ENCODE results near the gene KLHDC1. TPM values are rescaled to one million over a fixed set of nuclear protein-coding genes. Genes with fewer than 3 reads are reported as not detected.
"Not testable (repeated sequence)": the region's sequence is repeated elsewhere in the genome, so short reads cannot be mapped to it uniquely, and the experiment has no call there.

Gene KLHDC1
- total RNA-seq, 1 donor from 2014 or later = 0.98 TPM

- Mint-ChIP-seq H3K36me3 (ENCODE audit: unreplicated experiment) (no peaks in the 10 kb centered on the region), H3K27ac (ENCODE audit: unreplicated experiment) (peak within 1 kb of the TSS; percentile 72), H3K9me3 (ENCODE audit: unreplicated experiment) (peaks cover 4% of the 10 kb centered on the region), H3K4me3 (ENCODE audit: unreplicated experiment) (peak within 1 kb of the TSS; percentile 87), H3K27me3 (ENCODE audit: unreplicated experiment) (no peaks in the 10 kb centered on the region), H3K4me1 (ENCODE audit: low read depth, unreplicated experiment) (peaks cover 2% of the 10 kb centered on the region)
- DNase-seq = peak; percentile 82
- TF ChIP-seq, protein P1, sequence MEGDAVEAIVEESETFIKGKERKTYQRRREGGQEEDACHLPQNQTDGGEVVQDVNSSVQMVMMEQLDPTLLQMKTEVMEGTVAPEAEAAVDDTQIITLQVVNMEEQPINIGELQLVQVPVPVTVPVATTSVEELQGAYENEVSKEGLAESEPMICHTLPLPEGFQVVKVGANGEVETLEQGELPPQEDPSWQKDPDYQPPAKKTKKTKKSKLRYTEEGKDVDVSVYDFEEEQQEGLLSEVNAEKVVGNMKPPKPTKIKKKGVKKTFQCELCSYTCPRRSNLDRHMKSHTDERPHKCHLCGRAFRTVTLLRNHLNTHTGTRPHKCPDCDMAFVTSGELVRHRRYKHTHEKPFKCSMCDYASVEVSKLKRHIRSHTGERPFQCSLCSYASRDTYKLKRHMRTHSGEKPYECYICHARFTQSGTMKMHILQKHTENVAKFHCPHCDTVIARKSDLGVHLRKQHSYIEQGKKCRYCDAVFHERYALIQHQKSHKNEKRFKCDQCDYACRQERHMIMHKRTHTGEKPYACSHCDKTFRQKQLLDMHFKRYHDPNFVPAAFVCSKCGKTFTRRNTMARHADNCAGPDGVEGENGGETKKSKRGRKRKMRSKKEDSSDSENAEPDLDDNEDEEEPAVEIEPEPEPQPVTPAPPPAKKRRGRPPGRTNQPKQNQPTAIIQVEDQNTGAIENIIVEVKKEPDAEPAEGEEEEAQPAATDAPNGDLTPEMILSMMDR (IDR thresholded peaks at IDR 0.05; ENCODE audit: partially characterized antibody, unreplicated experiment) = no peak
Observed at GRCh38 chr14:49687942-49688700, 4.8 kb upstream of the KLHDC1 start, which contains the start of gene POLE2. Gene POLE2 (minus strand): TSS chr14:49688214. CDS start chr14:49688203, 11 bp downstream.

DNA sequence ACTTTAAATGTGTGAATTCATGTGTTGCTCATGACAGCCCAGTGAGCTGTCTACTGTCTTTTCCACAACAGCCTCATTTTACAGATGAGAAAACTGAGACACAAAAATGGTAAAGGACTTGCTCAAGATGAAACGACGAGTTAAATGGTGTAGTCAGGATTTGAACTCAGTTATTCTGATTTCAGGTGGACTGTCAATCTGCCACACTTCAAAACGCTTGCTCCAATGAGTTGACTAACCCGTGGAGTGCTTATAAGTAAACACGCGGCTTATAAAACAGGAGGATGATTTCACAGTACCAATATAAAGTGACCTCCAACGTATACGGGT is 4.3 kb upstream of the KLHDC1 start:
- TF ChIP-seq, protein P1 (IDR thresholded peaks at IDR 0.05; ENCODE audit: partially characterized antibody, unreplicated experiment) = no peak
- peak overlapping the region; percentile 72 for H3K27ac Mint-ChIP-seq (ENCODE audit: unreplicated experiment)
- peaks cover 2% of the 10 kb centered on the region for H3K4me1 Mint-ChIP-seq (ENCODE audit: low read depth, unreplicated experiment)
- DNase-seq = no peak
- H3K4me3 Mint-ChIP-seq (ENCODE audit: unreplicated experiment) = peak overlapping the region; percentile 87
- H3K36me3 Mint-ChIP-seq (ENCODE audit: unreplicated experiment) = no peaks in the 10 kb centered on the region
- peaks cover 4% of the 10 kb centered on the region for H3K9me3 Mint-ChIP-seq (ENCODE audit: unreplicated experiment)
- no peaks in the 10 kb centered on the region for H3K27me3 Mint-ChIP-seq (ENCODE audit: unreplicated experiment)

DNA sequence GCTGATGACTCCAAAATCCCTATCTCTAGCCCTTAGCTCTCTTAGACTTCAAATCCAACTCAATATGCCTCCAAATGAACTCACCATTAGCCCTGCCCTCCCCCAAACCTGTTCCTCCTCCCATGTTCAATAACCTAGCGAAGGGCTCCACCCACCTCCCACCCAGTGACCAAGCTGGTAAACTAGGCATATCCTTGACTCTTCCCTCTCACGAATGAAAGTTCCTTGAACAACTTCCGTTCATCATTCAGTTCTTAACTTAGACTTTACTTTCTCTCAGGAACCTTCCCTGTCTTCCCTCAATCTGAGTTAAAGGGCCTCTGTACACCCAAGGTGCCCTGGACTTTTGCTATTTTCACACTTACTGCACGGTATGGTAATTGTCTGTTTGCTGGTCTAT is 1.9 kb upstream of the KLHDC1 start:
- H3K27ac Mint-ChIP-seq (ENCODE audit: unreplicated experiment) = no peak overlapping the region
- DNase-seq = no peak
- no peaks in the 10 kb centered on the region for H3K36me3 Mint-ChIP-seq (ENCODE audit: unreplicated experiment)
- H3K4me3 Mint-ChIP-seq (ENCODE audit: unreplicated experiment) = no peak overlapping the region
- peaks cover 4% of the 10 kb centered on the region for H3K9me3 Mint-ChIP-seq (ENCODE audit: unreplicated experiment)
- H3K27me3 Mint-ChIP-seq (ENCODE audit: unreplicated experiment) = peaks cover 4% of the 10 kb centered on the region
- TF ChIP-seq, protein P1 (IDR thresholded peaks at IDR 0.05; ENCODE audit: partially characterized antibody, unreplicated experiment) = no peak
- peaks cover 2% of the 10 kb centered on the region for H3K4me1 Mint-ChIP-seq (ENCODE audit: low read depth, unreplicated experiment)

DNA sequence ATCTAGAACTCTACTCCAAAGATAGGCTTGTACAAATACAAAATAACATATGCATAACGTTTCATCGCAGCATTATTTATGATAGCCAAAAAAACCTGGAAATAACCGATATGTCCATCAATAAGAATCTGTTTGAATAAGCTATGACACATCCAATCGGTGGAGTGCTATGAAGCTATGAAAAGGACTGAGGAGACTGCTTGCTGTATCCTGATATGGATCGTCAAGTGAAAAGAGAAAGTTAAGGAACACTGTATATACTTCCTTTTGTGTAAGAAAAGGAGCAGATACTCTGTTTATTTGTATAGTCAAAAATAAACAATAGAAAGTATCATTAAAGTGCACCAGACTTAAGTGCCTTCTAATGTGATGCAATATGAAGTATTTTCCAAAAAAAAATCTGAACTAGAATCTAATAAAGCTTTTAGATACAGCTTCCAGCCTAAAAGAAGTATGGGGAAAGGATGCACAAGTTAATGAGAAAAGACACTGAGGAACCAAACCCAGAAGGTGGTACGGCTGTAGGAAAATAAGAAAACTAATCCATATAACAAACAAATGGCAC is 645 bp upstream of the KLHDC1 start:
- Mint-ChIP-seq H3K27me3 (ENCODE audit: unreplicated experiment) (peaks cover 4% of the 10 kb centered on the region), H3K9me3 (ENCODE audit: unreplicated experiment) (peaks cover 4% of the 10 kb centered on the region), H3K27ac (ENCODE audit: unreplicated experiment) (peak overlapping the region; percentile 11), H3K4me3 (ENCODE audit: unreplicated experiment) (peak overlapping the region; percentile 86), H3K4me1 (ENCODE audit: low read depth, unreplicated experiment) (peaks cover 2% of the 10 kb centered on the region), H3K36me3 (ENCODE audit: unreplicated experiment) (no peaks in the 10 kb centered on the region)
- TF ChIP-seq, protein P1 (IDR thresholded peaks at IDR 0.05; ENCODE audit: partially characterized antibody, unreplicated experiment) = no peak
- DNase-seq = no peak

GRCh38 chr14:49693735-49694124 is 810 bp downstream of the KLHDC1 start:
- H3K9me3 Mint-ChIP-seq (ENCODE audit: unreplicated experiment) = not testable (repeated sequence)

More at GRCh38 chr14:49693735-49694124, 810 bp downstream of the KLHDC1 start:
- not testable (repeated sequence) for H3K4me1 Mint-ChIP-seq (ENCODE audit: low read depth, unreplicated experiment); H3K27ac Mint-ChIP-seq (ENCODE audit: unreplicated experiment); DNase-seq; H3K36me3 Mint-ChIP-seq (ENCODE audit: unreplicated experiment); H3K27me3 Mint-ChIP-seq (ENCODE audit: unreplicated experiment)
- H3K4me3 Mint-ChIP-seq (ENCODE audit: unreplicated experiment) = peak overlapping the region; percentile 82

Measured in glutamatergic neuron (in vitro differentiated cells).